Cardiac fibroblast (primary cell): ENCODE results near the gene LBX2.
"Not testable (repeated sequence)": the region's sequence is repeated elsewhere in the genome, so short reads cannot be mapped to it uniquely, and the experiment has no call there.

ENCODE experiments used
- DNase-seq, 2 donors: peaks; one replicate each; pipeline versions ENCODE4 v3.0.0 to v3.0.0-alpha.2; 2010; ENCODE audit warnings: low read depth in 2 of 2
- H3K4me3 ChIP-seq, 2 donors: replicated peaks in 1 of 2; 1 replicate in 1 of 2; 2 replicates in 1 of 2; pipeline ENCODE4 v1.5.1; 2011; ENCODE audit warnings: low read depth in 2 of 2, low read length in 2 of 2, mild to moderate bottlenecking in 2 of 2, moderate library complexity in 1 of 2
- CTCF ChIP-seq: IDR thresholded peaks from one replicate; pipeline ENCODE4 v1.5.1; 2011; ENCODE audit warnings: low read depth, mild to moderate bottlenecking, low read length, inconsistent platforms

LBX2 gene

GRCh38 chr2:74481431-74481830 is 18.0 kb downstream of the LBX2 start:
- peak overlapping the region; percentile 65 to 91 for H3K4me3 ChIP-seq
- DNase-seq: no peak
- no peak for TF ChIP-seq CTCF

DNA sequence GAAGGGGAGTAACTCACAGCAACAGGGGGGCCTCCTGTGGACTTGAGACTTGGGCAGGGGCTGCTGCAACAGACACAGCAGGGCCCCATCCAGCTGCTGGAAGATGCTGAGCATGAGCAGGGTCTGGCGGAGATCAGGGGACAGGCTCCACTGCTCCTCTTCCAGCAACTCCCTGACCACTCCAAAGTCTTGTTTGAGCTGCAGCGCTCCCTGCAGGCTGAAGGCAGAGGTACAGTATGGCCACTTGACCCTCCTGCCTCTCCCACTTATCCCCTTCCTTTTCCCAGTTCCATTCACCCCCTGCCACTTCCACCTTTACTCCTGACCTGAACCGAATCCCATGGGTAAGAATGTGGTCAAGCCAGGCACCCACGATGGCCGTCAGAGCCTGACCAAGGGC is 24.5 kb downstream of the LBX2 start:
- DNase-seq: peak; percentile 11 to 23
- peak; percentile 23 for TF ChIP-seq CTCF
- H3K4me3 ChIP-seq: no peak overlapping the region

DNA sequence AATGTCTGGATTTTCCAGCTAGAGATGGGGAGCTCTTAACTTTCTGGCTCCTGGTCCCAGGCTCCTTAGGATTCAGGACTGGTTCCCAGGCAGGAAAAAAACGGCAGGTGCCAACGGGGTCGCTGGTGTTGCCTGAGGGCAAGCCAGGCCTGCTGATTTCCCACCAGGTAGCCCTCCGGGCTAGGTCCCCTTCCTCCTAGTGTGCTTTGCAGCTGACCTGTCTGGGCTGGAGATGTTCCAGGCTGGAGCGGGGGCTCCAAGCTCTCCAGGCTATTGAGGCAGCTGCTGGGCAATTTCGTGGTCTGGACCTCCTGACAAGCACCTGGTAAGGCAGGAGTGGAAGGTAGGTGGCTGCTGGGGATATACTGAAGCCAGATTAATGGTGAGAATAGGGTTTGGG is 24.9 kb downstream of the LBX2 start:
- no peak for DNase-seq
- H3K4me3 ChIP-seq: no peak overlapping the region
- no peak for TF ChIP-seq CTCF

DNA sequence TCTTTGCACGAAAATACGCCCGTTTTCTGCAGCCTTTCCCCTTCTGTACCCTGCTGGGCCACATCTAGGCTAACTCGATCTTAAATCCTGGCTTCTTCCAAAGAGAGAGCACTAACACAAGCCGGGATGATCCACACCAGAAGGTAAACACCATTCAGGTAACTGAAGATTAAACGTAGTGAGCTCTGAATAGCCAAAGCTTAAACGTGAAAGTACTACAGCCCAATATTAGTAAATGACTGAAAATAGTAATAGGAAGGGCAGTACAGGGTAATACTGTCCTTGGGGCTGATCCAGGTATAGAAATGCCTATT is 26.5 kb downstream of the LBX2 start:
- no peak for TF ChIP-seq CTCF
- DNase-seq: peak in 1 of 2 donors; percentile 26
- H3K4me3 ChIP-seq: peak overlapping the region; percentile 67 to 81

- TF ChIP-seq CTCF: no peak
- DNase-seq: peak; percentile 95 to 96
- peak within 1 kb of the TSS; percentile 67 to 81 for H3K4me3 ChIP-seq
These were observed 27.1 kb downstream of the LBX2 start, which contains the start of gene MRPL53 for GRCh38 chr2:74472086-74472944. MRPL53 (minus strand) TSS chr2:74472680; CDS start chr2:74472660, 20 bp downstream.

DNA sequence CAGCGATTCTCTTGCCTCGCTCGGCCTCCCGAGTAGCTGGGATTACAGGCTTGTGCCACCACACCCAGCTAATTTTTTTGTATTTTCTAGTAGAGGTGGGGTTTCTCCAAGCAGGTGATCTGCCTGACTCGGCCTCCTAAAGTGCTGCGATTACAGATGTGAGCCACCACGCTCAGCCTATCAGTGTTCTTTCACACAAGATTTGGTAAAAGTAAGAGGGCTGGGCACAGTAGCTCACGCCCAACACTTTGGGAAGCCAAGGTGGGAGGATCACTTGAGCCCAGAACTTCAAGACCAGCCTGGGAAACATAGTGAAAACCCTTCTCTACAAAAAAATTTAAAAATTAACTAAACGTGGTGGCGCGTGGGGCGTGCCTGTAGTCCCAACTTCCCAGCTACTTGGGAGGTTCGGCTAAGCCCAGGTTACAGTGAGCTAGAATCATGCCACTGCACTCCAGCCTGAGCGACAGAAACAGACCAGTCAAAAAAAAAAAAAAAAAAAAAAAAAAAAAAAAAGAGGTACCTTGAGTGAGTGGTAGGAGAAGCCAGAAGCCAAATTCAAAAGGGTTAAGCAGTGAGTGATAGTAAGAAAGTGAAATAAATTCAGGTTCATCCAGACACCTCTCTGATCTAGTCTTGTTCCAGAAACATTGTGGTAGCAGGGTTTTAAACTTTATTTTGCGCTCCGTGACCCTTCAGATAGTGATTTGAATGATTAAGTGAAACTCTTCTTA is 27.9 kb downstream of the LBX2 start:
- H3K4me3 ChIP-seq: peak overlapping the region; percentile 67 to 81
- peak in 1 of 2 donors; percentile 15 for DNase-seq
- no peak for TF ChIP-seq CTCF

DNA sequence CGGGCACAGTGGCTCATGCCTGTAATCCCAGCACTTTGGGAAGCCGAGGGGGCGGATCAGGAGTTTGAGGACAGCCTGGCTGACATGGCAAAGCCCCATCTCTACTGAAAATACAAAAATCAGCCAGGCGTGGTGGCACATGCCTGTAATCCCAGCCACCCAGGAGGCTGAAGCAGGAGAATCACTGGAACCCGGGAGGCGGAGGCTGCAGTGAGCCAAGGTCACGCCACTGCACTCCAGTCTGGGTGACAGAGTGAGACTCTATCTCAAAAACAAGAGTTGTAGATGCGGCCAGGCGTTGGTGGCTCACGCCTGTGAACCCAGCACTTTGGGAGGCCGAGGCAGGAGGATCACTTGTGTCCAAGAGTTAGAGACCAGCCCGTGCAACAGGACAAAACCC is 28.7 kb downstream of the LBX2 start:
- not testable (repeated sequence) for H3K4me3 ChIP-seq, DNase-seq
